Tibial nerve (tissue), 4 donors: ENCODE data around the gene RAB27B. TPM values are rescaled to one million over a fixed set of nuclear protein-coding genes. Genes with fewer than 3 reads are reported as not detected.
A peak's percentile ranks its signal among the peaks of the same experiment; 100 is the strongest.

Experiments used
- DNase-seq, 2 donors: peaks; one replicate each; pipeline ENCODE4 v3.0.0-alpha.2; 2019; ENCODE audit warnings: low spot score in 2 of 2
- H3K27ac ChIP-seq, 4 donors: fragments of 200-600 bp; sonication (generic) in 3 of 4; one replicate each; pipeline ENCODE4 v1.5.1; 2017 to 2019; ENCODE audit warnings: mild to moderate bottlenecking in 1 of 4
- H3K27me3 ChIP-seq, 2 donors: fragments of 200-600 bp; sonication (generic) in 1 of 2; one replicate each; pipeline versions ENCODE4 v1.5.1 to v1.6.0; 2017 to 2019
- H3K36me3 ChIP-seq, 3 donors: fragments of 200-600 bp; sonication (generic); one replicate each; pipeline ENCODE4 v1.5.1; 2018 to 2019
- H3K4me1 ChIP-seq, 4 donors: fragments of 200-600 bp; sonication (generic) in 3 of 4; one replicate each; pipeline ENCODE4 v1.5.1; 2017 to 2019
- H3K4me3 ChIP-seq, 4 donors: fragments of 200-600 bp; sonication (generic) in 3 of 4; one replicate each; pipeline ENCODE4 v1.5.1; 2017 to 2019; ENCODE audit warnings: mild to moderate bottlenecking in 1 of 4, moderate library complexity in 1 of 4
- H3K9me3 ChIP-seq, 4 donors: fragments of 200-600 bp; sonication (generic) in 3 of 4; one replicate each; pipeline ENCODE4 v1.5.1; 2017 to 2019
- CTCF ChIP-seq, 5 experiments: fragments of 200-600 bp in 3 of 5; fragments of 450-650 bp in 2 of 5; sonication (generic) in 3 of 5; IDR thresholded peaks; one replicate each; pipeline ENCODE4 v1.5.1; 2016 to 2019; ENCODE audit warnings: antibody characterized with exemption in 5 of 5, mild to moderate bottlenecking in 3 of 5, moderate library complexity in 2 of 5
- EP300 ChIP-seq, 2 donors: sonication (generic); formaldehyde crosslinking; IDR thresholded peaks; one replicate each; pipeline ENCODE4 v1.6.1; 2017; ENCODE audit warnings: antibody characterized with exemption in 2 of 2, mild to moderate bottlenecking in 1 of 2
- POLR2A ChIP-seq, 2 donors: fragments of 450-650 bp; IDR thresholded peaks; one replicate each; pipeline ENCODE4 v1.6.1; 2017; ENCODE audit warnings: antibody characterized with exemption in 2 of 2, mild to moderate bottlenecking in 2 of 2, moderate library complexity in 2 of 2
- WGBS, 2 donors: methylation state at CpG; one replicate each; pipeline ENCODE4 v1.1.5; 2018; 5-methylcytosine and 5-hydroxymethylcytosine counted together
- total RNA-seq, 4 donors: library from RNA; depleted of rRNA; stranded (reverse); fragments of >200 nt; gene quantifications; one replicate each; pipeline ENCODE4 v1.1.0, GENCODE V29; 2016

RAB27B gene, protein sequence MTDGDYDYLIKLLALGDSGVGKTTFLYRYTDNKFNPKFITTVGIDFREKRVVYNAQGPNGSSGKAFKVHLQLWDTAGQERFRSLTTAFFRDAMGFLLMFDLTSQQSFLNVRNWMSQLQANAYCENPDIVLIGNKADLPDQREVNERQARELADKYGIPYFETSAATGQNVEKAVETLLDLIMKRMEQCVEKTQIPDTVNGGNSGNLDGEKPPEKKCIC
- total RNA-seq = under 1 TPM in 2 of 4 donors, not detected in 2; under 0.01 to 0.22 TPM

GRCh38 chr18:54828281-54828881 lies at the start of gene RAB27B:
TSS of gene RAB27B (plus strand) at chr18:54828477. CDS start at chr18:54877586, 49,109 bp downstream.
- Histone ChIP-seq H3K27me3 (no peaks in the 10 kb centered on the region), H3K27ac (peak within 1 kb of the TSS in 2 of 4 donors; percentile 15 to 20), H3K9me3 (no peaks in the 10 kb centered on the region), H3K4me1 (peaks cover 0 to 15% (median 0%) of the 10 kb centered on the region in 4 donors), H3K36me3 (no peaks in the 10 kb centered on the region), H3K4me3 (peak within 1 kb of the TSS; percentile 14 to 49 (median 44))
- TF ChIP-seq POLR2A (IDR thresholded peaks at IDR 0.05) = no peak
- TF ChIP-seq CTCF (IDR thresholded peaks at IDR 0.05) = no peak
- no peak for TF ChIP-seq EP300 (IDR thresholded peaks at IDR 0.05)
- DNase-seq = peak; percentile 11 to 17
- 0 to 4% methylated on average over 11 to 31 of the region's 35 CpGs for WGBS, 2 donors

DNA sequence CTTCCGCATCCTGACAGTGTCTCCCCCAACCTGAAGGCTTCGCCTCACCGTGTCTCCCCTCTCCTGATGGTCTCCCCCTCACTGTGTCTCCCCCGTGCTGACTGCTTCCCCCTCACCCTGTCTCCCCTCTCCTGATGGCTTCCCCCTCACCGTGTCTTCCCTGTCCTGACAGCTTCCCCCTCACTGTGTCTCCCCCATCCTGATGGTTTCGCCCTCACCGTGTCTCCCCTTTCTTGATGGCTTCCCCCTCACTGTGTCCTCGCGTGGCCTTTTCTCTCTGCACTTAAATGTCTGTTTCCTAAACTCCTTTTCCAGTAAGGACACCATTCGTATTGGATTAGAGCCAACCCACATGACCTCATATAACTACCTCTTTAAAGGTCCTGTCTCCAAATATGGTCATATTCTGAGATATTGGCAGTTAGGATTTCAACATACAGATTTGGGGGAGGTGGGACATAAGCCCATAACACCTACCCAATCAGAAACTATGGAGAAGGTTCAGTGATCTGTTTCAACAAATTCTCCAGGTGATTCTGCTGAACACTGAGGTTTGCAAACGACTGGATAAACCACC lies 47.9 kb upstream of the RAB27B start:
- H3K4me1 ChIP-seq = no peaks in the 10 kb centered on the region
- H3K4me3 ChIP-seq = no peak overlapping the region
- no peak for TF ChIP-seq POLR2A (IDR thresholded peaks at IDR 0.05)
- no peak for TF ChIP-seq CTCF (IDR thresholded peaks at IDR 0.05)
- no peak for TF ChIP-seq EP300 (IDR thresholded peaks at IDR 0.05)
- no peaks in the 10 kb centered on the region for H3K9me3 ChIP-seq
- WGBS, 2 donors = 76 to 77% methylated on average over 11 of the region's 11 CpGs
- H3K27me3 ChIP-seq = no peaks in the 10 kb centered on the region
- DNase-seq = no peak
- no peak overlapping the region for H3K27ac ChIP-seq
- H3K36me3 ChIP-seq = no peaks in the 10 kb centered on the region

- Histone ChIP-seq H3K36me3 (no peaks in the 10 kb centered on the region), H3K4me1 (no peaks in the 10 kb centered on the region), H3K27ac (no peak overlapping the region), H3K27me3 (no peaks in the 10 kb centered on the region), H3K9me3 (no peaks in the 10 kb centered on the region), H3K4me3 (no peak overlapping the region)
- no peak for DNase-seq
- no peak for TF ChIP-seq POLR2A (IDR thresholded peaks at IDR 0.05)
- no peak for TF ChIP-seq EP300 (IDR thresholded peaks at IDR 0.05)
- no peak for TF ChIP-seq CTCF (IDR thresholded peaks at IDR 0.05)
- WGBS, 2 donors = 90 to 93% methylated on average over 2 of the region's 2 CpGs
Measured at GRCh38 chr18:54780970-54781369, 47.3 kb upstream of the RAB27B start.

DNA sequence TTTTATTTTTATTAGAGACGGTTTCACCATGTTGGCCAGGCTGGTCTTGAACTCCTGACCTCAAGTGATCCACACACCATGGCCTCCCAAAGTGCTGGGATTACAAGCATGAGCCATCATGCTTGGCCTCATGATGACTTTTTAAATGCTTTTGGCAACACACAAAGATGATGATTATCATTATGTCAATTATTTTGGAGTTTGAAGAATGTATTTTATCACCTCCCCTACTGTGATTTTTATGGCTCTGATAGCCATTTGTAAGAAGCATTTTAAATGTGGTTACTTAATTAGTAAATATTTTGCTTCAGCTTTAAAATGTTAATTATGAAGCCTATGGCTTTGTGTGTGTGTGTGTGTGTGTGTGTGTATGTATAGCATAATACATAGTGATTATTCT lies 45.1 kb upstream of the RAB27B start:
- TF ChIP-seq EP300 (IDR thresholded peaks at IDR 0.05) (no peak), POLR2A (IDR thresholded peaks at IDR 0.05) (no peak), CTCF (IDR thresholded peaks at IDR 0.05) (no peak)
- H3K36me3 ChIP-seq = no peaks in the 10 kb centered on the region
- H3K4me1 ChIP-seq = no peaks in the 10 kb centered on the region
- 33 to 68% methylated on average over 1 of the region's 1 CpG for WGBS, 2 donors
- H3K4me3 ChIP-seq = no peak overlapping the region
- H3K9me3 ChIP-seq = no peaks in the 10 kb centered on the region
- DNase-seq = no peak
- no peak overlapping the region for H3K27ac ChIP-seq
- H3K27me3 ChIP-seq = no peaks in the 10 kb centered on the region

DNA sequence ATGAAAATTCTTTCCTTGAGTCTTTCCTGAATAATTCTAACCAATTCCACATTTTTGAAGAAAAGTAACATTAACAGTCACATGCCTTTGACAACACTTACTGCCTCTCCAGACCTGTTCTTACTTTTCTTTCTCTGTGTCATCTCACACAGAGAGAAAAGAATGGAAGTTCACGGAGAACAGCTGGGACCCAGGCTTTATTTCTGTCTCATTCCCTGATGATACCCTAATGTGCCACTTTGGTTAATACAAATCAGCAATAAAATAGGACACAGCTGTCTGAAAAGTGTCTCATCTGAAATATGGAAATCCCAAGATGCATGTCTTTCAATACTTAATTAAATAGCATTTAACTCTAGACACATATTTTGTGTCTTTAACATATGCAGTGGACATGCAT lies 42.1 kb upstream of the RAB27B start:
- Histone ChIP-seq H3K9me3 (no peaks in the 10 kb centered on the region), H3K27me3 (no peaks in the 10 kb centered on the region), H3K4me1 (no peaks in the 10 kb centered on the region), H3K36me3 (no peaks in the 10 kb centered on the region), H3K27ac (no peak overlapping the region), H3K4me3 (no peak overlapping the region)
- TF ChIP-seq POLR2A (IDR thresholded peaks at IDR 0.05) (no peak), EP300 (IDR thresholded peaks at IDR 0.05) (no peak), CTCF (IDR thresholded peaks at IDR 0.05) (no peak)
- WGBS, 2 donors = 93 to 98% methylated on average over 1 of the region's 1 CpG
- DNase-seq = no peak
